MCF 10A (cell line): ENCODE measurements around the gene WDFY1. TPM values are rescaled to one million over a fixed set of nuclear protein-coding genes. Genes with fewer than 3 reads are reported as not detected.

Experiments used
- BruUV-seq: library from RNA; stranded (reverse); fragments of 400-500 nt; replicated peaks from 2 replicates; lab custom pipeline; 2021; lab: Mats Ljungman, UMichigan
- CTCF ChIA-PET: fragments of 300-600 bp; sonication (Branson Sonifier 250); formaldehyde crosslinking; extraction: SDS; loops from one replicate; lab custom pipeline; 2021; ENCODE audit warnings: antibody characterized with exemption, inconsistent platforms; lab: Yijun Ruan, JAX
- POLR2A ChIA-PET: fragments of 300-600, 350-650 bp; sonication (Branson Sonifier 250); formaldehyde crosslinking; extraction: SDS; loops from one replicate; lab custom pipeline; 2020; ENCODE audit warnings: antibody characterized with exemption, inconsistent platforms; lab: Yijun Ruan, JAX
- DNase-seq: peaks from one replicate; pipeline ENCODE4 v3.0.0-alpha.2; 2018; ENCODE audit not compliant: unreplicated experiment
- H3K27ac Mint-ChIP-seq: one replicate; pipeline ENCODE4 v1.8.0; 2022; ENCODE audit warnings: mild to moderate bottlenecking, low read depth, mixed read lengths; ENCODE audit not compliant: unreplicated experiment
- H3K27me3 Mint-ChIP-seq: one replicate; pipeline ENCODE4 v1.8.0; 2022; ENCODE audit warnings: mixed read lengths; ENCODE audit not compliant: insufficient read depth, unreplicated experiment
- H3K36me3 Mint-ChIP-seq: one replicate; pipeline ENCODE4 v1.8.0; 2022; ENCODE audit warnings: mild to moderate bottlenecking, moderate library complexity, mixed read lengths; ENCODE audit not compliant: insufficient read depth, unreplicated experiment
- H3K4me1 Mint-ChIP-seq: one replicate; pipeline ENCODE4 v1.8.0; 2022; ENCODE audit warnings: mixed read lengths; ENCODE audit not compliant: insufficient read depth, unreplicated experiment
- H3K4me3 Mint-ChIP-seq: one replicate; pipeline ENCODE4 v1.8.0; 2022; ENCODE audit warnings: mild to moderate bottlenecking, moderate library complexity, mixed read lengths; ENCODE audit not compliant: unreplicated experiment
- H3K9me3 Mint-ChIP-seq: one replicate; pipeline ENCODE4 v1.8.0; 2022; ENCODE audit warnings: mixed read lengths; ENCODE audit not compliant: unreplicated experiment
- intact Hi-C: fragments of 100-400 bp; cut with micrococcal nuclease; formaldehyde crosslinking; loops from 2 replicates; pipeline ENCODE4 v1.14.1; 2022
- total RNA-seq: library from RNA; stranded (reverse); gene quantifications from 2 replicates; pipeline ENCODE4 v1.2.3, GENCODE V29; 2022
- TF ChIP-seq, protein P1 (sequence below): fragments of 200-600 bp; IDR thresholded peaks from one replicate; pipeline ENCODE4 v1.8.0; 2022; ENCODE audit warnings: antibody characterized with exemption, mild to moderate bottlenecking; ENCODE audit not compliant: unreplicated experiment

Gene WDFY1
- total RNA-seq, 1 experiment from 2014 or later = 36.9 TPM

DNA sequence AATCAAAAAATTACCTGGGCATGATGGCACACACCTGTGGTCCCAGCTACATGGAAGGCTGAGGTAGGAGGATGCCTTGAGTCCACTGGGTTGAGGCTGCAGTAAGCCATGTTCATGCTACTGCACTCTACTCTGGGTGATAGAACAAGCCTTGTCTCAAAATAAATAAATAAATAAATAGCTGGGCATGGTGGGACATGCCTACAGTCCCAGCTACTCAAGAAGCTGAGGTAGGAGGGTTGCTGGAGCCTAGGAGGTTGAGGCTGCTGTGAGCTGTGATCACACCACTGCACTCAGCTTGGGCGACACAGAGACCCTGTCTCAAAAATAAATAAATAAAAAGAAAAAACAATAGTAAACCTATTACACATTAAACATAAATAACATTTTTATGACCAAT, 110.7 kb downstream of the WDFY1 start:
- POLR2A ChIA-PET = interaction anchor here (0.7 to 4.0 kb wide), 6 partner anchors 10 to 120 kb away, joined by 3 to 21 read pairs (median 3); no protein-coding TSS in a partner anchor
- H3K4me1 Mint-ChIP-seq = peaks cover 22% of the 10 kb centered on the region
- no peaks in the 10 kb centered on the region for H3K36me3 Mint-ChIP-seq

DNA sequence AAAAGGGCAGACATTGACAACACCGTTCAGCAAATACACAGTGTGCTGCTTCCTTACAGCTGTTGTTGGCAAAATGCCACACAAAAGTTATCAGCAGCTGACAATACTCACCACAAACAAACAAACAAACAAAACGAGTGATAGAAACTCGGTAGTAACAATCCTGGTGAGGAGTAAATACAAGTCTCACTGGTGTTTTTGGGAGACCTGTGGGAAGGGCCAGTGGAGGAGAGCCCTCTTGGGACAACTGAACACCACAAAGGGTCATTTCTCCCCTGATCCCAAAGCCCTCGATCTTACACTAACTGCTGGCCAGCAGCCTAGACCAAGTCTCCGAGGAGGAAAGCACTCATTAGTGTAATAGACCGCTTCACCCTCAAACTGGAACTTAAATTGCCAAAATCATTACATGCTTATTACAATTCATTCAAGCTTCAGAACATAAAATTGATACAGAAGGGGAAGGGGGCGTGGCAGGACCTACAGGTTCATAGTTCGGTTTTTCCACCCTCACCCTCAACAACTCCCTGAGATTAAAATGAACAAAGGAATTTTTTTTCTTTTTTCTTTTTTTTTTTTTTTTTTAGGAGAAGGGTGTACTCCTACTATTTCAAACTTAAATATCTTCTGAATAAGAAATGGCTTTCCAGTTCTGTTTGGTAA, 112.8 kb downstream of the WDFY1 start:
- POLR2A ChIA-PET = interaction anchor here (0.6 to 1.7 kb wide), 4 partner anchors 13 to 123 kb away, joined by 3 to 11 read pairs (median 4); no protein-coding TSS in a partner anchor
- H3K4me1 Mint-ChIP-seq = peaks cover 22% of the 10 kb centered on the region
- no peaks in the 10 kb centered on the region for H3K9me3 Mint-ChIP-seq
- no peak overlapping the region for H3K4me3 Mint-ChIP-seq
- no TSS peak for BruUV-seq
- H3K27me3 Mint-ChIP-seq = no peaks in the 10 kb centered on the region
- no peak for DNase-seq
- intact Hi-C loops = no loop called here
- TF ChIP-seq, protein P1, sequence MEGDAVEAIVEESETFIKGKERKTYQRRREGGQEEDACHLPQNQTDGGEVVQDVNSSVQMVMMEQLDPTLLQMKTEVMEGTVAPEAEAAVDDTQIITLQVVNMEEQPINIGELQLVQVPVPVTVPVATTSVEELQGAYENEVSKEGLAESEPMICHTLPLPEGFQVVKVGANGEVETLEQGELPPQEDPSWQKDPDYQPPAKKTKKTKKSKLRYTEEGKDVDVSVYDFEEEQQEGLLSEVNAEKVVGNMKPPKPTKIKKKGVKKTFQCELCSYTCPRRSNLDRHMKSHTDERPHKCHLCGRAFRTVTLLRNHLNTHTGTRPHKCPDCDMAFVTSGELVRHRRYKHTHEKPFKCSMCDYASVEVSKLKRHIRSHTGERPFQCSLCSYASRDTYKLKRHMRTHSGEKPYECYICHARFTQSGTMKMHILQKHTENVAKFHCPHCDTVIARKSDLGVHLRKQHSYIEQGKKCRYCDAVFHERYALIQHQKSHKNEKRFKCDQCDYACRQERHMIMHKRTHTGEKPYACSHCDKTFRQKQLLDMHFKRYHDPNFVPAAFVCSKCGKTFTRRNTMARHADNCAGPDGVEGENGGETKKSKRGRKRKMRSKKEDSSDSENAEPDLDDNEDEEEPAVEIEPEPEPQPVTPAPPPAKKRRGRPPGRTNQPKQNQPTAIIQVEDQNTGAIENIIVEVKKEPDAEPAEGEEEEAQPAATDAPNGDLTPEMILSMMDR = no peak
- CTCF ChIA-PET = no interaction called here
- H3K27ac Mint-ChIP-seq = no peak overlapping the region
- peaks cover 6% of the 10 kb centered on the region for H3K36me3 Mint-ChIP-seq

More for the DNA sequence above, 110.7 kb downstream of the WDFY1 start:
- intact Hi-C loops = no loop called here
- no peak overlapping the region for H3K4me3 Mint-ChIP-seq
- H3K9me3 Mint-ChIP-seq = no peaks in the 10 kb centered on the region
- no peak for DNase-seq
- no peak overlapping the region for H3K27ac Mint-ChIP-seq
- TF ChIP-seq, protein P1 = no peak
- H3K27me3 Mint-ChIP-seq = no peaks in the 10 kb centered on the region
- CTCF ChIA-PET = interaction anchor here (0.7 to 3.3 kb wide), 6 partner anchors 10 to 948 kb away, joined by 3 to 20 read pairs (median 4); no protein-coding TSS in a partner anchor
- no TSS peak for BruUV-seq

DNA sequence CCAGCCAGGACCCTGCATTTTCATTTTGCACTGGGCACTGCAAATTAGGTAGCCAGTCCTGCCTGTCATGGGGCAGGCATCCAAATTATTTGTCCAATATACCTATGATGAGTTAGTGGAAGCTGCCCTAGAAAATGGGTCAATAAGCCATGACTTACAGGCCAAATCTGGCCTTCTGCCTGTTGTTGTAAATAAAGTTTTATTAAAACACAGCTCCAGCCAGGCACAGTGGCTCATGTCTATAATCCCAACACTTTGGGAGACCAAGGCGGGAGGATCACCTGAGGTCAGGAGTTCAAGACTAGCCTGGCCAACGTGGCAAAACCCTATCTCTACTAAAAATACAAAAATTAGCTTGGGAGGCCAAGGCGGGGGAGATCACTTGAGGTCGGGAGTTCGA, 116.0 kb downstream of the WDFY1 start:
- H3K4me1 Mint-ChIP-seq = peaks cover 20% of the 10 kb centered on the region
- ChIA-PET POLR2A (no interaction called here), CTCF (interaction anchor here (0.7 to 1.0 kb wide), 2 partner anchors 31 to 858 kb away, joined by 3 to 5 read pairs; no protein-coding TSS in a partner anchor)
- no peaks in the 10 kb centered on the region for H3K9me3 Mint-ChIP-seq
- no peak overlapping the region for H3K27ac Mint-ChIP-seq
- no peak overlapping the region for H3K4me3 Mint-ChIP-seq
- BruUV-seq = no TSS peak
- intact Hi-C loops = no loop called here
- DNase-seq = no peak
- peaks cover 6% of the 10 kb centered on the region for H3K36me3 Mint-ChIP-seq
- no peaks in the 10 kb centered on the region for H3K27me3 Mint-ChIP-seq
- TF ChIP-seq, protein P1 = no peak

DNA sequence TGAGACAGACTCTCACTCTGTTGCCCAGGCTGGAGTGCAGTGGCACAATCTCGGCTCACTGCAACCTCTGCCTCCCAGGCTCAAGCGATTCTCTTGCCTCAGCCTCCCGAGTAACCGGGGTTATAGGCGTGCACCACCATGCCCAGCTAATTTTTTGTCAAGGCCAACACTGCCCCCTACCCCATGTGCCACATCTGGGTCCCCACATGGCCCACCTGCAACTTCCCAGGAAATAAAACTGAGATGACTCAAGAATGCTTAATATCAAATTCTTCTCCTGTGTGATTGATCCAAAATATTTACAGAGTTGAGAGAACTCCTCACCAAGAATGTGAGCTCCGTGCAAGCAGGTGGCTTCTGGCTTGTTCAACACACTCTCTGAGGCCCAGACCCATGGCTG, 116.8 kb downstream of the WDFY1 start:
- no peaks in the 10 kb centered on the region for H3K27me3 Mint-ChIP-seq
- H3K27ac Mint-ChIP-seq = no peak overlapping the region
- intact Hi-C loops = no loop called here
- no peak for DNase-seq
- ChIA-PET CTCF (interaction anchor here (0.7 to 1.2 kb wide), 2 partner anchors 26 to 857 kb away, joined by 3 to 4 read pairs; no protein-coding TSS in a partner anchor), POLR2A (no interaction called here)
- H3K9me3 Mint-ChIP-seq = no peaks in the 10 kb centered on the region
- H3K4me1 Mint-ChIP-seq = peaks cover 21% of the 10 kb centered on the region
- no TSS peak for BruUV-seq
- H3K4me3 Mint-ChIP-seq = no peak overlapping the region
- peaks cover 6% of the 10 kb centered on the region for H3K36me3 Mint-ChIP-seq
- TF ChIP-seq, protein P1 = no peak
